HG03196 (cell line): ENCODE measurements around the gene LYPD5.
A peak's percentile ranks its signal among the peaks of the same experiment; 100 is the strongest.
"Not testable (repeated sequence)": the region's sequence is repeated elsewhere in the genome, so short reads cannot be mapped to it uniquely, and the experiment has no call there.

Experiments
- ATAC-seq: cut with Tn5 transposase; IDR thresholded peaks from one replicate; pipeline ENCODE4 v1.9.1; 2021; ENCODE audit not compliant: unreplicated experiment

Gene LYPD5

DNA sequence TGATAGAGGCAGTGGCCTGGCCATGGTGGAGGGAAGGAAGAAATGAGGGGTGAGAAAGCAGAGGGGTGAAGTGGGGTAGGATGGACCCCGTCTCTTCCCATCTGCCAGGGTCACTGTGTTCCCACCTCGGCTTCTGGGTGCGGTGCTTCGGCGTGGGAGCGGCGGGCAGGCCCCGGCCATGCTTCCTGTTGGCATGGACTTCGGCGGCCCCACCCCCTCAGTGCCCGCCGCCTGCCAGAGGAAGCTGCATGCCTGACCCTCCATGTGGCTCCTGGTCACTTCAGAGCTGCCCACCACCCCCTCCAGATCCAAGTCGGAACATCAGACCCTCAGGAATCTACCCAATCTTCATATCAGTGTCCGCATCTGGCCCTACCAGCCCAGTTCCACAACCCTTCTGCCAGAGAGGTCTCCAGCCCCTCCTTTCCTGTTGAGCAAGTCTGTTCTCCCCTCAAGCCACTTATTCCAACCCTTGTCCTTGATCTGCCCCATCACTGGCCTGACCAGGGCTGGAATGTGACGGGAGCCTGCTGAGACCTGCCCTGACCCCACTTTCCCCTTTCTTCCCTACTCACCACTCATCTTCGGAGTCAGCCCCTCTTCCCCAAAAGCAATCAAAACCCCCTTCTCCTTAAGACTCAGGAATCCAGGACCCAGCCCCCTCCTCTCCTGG, 23.0 kb downstream of the LYPD5 start:
- ATAC-seq: no peak

DNA sequence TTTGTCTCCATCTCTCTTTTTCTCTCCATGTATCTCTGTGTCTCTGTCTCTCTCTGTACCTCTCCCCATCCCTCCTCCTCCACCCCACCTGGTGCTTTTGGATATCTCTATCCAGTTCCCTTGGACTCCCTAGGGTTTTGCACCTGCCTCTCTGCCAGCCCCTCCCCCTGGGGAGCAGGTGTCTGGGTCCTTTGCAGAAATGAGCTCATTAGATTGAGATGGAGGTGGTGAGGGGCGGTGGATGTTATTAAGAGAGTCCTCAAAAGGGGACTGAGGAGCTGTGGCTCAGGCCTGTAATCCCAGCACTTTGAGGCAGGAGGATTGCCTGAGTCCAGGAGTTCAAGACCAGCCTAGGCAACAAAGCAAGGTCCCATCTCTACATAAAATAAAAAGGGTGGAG, 23.6 kb downstream of the LYPD5 start:
- ATAC-seq: no peak

DNA sequence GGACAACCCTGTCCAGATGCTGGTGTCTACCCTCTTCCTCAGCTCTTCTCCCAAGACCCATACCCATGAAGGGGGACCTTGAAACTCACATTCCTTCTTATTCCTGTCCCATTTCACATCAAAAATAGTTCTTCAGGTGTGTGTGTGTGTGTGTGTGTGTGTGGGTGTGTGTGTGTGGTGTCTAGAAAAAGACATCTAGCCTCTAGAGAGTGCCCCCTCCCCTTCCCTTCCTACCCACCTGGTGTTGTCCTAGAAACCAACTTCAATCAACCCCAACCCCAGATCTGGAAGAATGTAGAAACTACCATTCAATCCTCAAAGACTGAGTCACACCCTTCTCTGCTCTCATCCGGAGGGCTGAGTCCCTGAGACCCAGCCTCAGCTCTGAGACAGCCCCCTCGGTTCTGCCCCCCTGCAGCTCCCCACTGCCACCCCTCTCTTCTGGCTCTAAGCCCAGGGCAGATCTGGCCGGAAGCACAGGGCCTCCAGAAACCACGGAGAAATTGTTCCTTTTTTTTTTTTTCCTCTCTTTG, 25.0 kb downstream of the LYPD5 start:
- no peak for ATAC-seq

DNA sequence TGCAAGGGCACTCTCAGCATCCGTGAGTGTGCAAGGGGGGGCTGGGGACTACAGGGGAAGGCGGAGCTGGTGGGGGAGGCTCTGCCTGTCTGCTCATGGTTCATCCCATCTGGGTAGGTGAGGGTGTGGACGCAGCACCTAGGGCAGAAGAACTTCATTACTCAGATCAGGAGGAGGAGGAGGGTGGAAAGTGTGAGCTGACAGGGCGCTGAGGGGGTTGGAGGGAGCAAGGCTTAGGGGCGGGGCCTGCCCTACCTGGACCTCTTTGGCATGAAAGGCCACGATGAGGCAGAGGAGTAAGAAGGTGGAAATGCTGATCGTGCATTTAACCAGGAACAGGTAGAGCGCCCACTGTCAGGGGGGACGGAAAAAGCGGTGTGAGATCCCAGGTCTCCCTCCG, 26.0 kb downstream of the LYPD5 start:
- ATAC-seq: no peak

DNA sequence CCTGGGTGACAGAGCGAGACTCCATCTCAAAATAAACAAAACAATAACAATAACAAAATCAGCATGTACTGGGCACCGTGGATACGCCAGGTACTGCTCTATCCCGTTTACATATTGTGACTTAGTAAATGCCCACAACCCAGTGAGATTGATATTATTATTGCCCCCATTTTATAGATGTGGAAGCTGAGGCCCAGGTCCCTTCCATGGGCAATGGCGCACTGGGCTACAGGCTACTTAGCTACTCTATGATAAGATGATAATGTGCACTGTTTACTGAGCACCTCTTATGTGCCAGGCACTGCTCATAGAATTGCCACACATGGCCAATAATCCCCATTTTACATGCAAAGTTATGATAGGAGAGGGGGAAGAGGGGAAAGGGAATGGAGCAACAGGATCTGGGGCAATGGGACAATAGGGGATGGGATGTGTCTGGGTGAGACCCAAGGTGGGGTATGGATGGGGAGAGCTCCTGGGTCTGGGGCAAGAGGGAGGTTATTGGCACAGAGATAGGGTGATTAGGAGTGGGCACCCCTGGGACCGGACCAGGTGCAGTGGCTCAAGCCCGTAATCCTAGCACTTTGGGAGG, 26.9 kb downstream of the LYPD5 start:
- ATAC-seq: no peak

DNA sequence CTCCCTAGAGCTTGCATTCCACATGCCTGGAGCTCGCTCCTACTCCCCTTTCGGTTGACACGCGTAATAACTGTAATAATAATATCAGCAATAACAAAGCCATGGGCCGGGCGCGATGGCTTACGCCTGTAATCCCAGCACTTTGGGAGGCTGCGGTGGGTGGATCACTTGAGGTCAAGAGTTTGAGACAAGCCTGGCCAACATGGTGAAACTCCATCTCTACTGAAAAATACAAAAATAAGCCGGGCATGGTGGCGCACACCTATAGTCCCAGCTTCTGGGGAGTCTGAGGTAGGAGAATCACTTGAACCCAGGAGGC, 27.3 kb downstream of the LYPD5 start:
- not testable (repeated sequence) for ATAC-seq

DNA sequence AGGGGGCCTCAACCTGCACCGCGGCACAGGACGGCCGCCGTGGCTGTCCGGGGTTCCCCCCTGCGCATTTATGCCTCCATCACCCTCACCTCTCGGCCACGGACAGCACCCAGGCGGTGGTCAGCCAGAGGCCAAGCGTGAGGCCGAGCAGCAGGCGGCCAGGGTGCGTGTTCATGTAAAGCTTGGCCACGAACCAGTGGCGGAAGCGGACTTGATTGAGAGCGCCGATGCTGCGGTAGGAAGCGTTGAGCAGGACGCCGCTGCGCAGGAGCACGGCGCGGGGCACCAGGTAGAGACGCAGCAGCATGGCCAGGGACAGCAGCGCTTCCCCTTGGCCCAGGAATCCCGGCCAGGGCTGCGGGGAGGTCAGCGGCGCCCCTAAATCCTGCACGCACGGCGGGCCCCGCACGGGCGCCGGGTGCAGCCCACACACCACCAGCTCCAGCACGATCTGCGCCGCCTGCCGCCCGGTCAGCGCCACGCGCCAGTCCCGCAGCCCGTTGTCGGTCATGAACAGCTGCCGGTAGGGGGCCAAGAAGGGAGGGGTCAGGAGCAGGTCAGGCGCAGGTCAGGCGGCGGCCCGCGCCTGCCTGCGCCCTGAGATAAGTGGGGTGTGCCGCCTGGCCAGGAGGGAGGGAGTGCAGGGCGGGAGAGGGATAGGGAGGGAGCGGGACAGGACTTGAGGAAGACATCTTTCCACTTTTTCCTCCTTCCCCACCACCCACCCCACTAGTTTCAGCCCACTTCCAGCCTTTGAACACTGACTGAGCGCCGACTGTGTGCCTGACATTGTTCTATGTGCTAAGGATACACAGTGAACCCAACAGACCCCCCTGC, 27.9 kb downstream of the LYPD5 start:
- no peak for ATAC-seq

DNA sequence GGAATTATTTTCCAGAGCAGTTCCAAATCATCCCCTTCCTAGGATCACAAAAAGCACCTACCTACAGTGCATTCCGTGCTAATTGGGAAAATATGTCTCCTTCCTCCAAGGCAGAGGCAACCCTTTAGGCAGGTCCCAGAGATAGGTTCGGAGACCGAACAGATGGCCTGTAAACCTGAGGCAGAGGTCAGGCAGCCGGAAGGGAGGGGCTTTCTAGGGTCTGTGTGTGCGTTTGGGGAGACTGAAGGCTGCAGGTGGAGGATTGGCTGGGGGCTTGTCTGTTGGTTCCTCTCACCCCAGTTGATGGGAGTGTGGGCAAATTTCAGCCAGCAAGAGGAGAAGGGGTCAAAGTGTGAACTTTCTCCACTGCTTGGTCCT, 28.5 kb downstream of the LYPD5 start:
- ATAC-seq: no peak

DNA sequence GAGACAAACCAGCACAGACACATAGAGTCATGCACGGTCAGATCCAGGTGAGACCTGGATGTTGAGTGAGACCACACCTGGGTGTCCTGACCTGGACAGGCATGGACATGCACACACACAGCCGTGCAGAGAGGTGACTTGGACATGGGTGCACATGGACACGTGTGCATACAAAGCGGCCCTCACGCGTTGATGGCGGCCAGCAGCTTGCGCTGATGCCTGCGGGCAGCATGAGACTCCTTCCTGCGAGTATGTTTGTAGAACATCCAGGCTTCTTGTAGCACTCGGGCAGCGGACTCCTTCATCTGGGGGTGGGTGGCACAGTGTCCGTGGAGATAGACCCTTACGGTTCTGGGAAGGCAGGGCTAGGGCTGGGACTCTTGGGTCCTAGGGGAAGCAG, 33.0 kb downstream of the LYPD5 start:
- ATAC-seq: no peak

DNA sequence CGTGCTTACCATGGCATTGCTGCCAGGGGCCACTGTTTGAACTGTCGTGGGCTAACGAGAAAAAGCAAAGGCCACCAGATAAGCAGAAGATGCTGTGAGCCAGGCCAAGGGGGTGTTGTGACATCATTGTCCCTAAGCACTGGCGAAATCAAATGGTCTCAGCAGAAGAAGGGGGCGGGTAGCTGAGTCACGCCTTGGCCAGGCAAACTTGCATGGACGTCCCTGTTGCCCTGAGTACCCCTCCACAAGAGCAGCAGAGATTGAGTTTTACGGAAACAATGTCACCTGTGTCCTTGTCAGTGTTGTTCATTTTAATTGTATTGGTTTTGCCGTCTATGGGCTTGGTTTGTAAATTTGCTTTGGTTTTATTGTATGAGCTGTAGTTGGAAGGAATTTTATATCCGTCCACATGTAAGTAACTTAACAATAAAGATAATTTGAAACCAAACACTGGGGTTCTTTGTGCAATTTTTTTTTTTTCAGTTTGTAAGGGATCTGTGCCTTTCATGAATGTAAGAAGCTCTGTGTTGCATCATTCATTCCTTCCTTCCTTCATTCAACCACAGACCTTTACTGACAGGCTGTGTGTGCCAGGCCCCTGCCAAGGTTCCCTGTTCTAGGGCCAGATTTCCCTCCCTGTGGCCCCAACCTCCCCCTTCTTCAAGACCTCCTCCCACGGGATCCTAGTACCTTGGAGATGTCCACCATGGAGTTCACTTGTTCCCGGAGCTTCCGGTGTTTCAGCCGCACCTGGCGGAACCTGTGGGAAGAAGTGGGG, 33.8 kb downstream of the LYPD5 start:
- ATAC-seq: no peak

DNA sequence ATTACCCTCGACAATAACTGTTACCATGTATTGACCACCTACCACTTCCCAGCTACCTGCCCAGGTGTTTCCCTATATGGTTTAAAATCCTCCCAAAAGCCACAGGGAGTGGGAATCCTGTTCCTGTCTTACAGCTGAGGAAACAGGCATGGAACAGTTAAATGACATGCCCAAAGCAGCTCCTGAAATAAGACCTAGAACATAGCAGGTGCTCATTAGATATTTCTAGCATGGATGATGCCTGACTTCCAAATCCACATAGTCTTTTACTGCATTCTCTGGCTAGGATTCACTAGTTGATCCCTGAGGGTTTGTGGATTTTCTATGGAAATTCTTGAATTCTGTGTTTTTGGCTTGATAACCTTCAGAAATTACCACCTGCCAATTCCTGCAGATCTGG, 34.4 kb downstream of the LYPD5 start:
- ATAC-seq: no peak

DNA sequence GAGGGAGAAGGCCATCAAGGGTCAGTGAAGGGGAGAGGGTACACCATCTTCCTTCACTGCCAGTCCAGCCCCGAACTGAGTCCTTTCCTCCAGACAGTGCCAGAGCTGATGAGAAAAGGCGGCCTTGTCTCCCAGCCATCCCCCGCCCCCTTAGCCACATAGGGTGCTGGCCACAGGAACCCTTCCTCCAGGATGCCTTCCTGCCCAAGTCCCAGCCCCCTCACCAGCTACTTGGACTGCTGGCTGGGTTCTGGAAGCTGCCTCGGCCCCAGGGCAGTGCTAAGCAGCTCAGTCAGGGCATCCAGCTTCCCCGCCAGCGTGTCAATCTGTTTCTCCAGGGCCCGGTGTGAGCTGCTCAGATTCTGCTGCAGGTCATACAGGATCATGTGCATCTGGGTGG, 34.9 kb downstream of the LYPD5 start:
- ATAC-seq: no peak

DNA sequence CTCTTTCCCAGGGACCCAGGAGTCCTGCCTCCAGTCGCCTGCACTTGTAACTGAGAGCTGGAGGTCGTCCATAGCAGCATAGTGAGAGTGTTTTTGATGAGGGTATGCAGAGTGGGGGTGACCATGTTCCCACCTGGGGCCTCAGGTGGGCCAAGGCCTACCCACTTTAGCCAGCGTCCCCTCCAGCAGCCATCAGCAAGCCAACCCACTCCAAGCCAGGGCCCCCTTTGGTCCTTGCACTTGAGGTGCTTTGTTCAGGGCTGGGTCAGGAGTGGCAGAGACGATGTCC, 35.5 kb downstream of the LYPD5 start:
- ATAC-seq: no peak

DNA sequence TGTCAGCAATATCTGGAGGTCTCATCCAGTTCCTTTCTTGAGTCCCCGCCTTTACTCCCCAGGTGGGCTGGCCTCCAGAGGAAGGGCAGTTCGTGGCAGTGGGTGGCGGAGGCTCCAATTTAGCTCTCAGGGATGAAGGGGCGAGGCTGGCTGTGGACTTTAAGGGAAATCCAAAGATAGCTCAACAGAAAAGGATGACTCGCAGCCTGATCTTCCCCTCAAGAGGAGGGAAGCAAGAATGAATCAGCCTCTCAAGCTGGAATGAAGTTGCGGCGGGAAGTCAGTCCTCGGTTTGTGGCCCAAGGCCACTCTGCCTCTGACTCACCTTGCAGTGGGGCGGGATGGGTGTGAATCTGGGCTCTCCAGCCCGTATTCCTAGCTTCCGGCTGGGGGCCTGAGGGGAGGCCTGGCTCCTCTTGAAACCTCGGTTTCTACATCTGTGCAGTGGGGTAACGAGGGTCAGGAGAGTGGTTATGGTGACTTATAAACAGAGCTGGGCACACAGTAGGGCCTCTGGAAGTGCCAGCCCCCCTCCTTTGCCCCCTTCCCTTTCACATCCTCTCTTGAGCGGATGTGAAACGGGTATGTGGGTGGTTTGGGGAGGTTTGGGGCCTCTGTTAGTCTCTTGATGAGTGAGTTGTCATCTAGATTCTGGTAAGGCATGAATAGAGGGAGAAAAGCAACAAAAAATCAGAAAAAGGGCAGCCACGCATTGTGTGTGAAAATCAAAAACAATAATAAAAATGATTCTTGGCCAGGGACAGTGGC, 37.0 kb downstream of the LYPD5 start:
- ATAC-seq: peak; percentile 69

DNA sequence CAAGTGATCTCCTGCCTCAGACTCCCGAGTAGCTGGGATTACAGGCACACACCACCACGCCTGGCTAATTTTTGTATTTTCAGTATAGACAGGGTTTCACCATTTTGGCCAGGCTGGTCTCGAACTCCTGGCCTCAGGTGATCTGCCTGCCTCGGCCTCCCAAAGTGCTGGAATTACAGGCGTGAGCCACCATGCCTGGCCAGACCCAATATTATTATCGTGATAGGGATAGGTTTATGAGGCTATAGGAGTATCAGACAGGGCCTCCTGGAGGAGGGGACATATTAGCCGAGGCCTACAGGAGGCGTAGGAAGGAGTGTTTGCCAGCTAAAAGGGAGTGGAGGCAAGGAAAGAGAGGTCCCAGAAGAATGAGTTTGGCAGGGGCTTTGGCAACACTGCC, 37.6 kb downstream of the LYPD5 start:
- not testable (repeated sequence) for ATAC-seq

DNA sequence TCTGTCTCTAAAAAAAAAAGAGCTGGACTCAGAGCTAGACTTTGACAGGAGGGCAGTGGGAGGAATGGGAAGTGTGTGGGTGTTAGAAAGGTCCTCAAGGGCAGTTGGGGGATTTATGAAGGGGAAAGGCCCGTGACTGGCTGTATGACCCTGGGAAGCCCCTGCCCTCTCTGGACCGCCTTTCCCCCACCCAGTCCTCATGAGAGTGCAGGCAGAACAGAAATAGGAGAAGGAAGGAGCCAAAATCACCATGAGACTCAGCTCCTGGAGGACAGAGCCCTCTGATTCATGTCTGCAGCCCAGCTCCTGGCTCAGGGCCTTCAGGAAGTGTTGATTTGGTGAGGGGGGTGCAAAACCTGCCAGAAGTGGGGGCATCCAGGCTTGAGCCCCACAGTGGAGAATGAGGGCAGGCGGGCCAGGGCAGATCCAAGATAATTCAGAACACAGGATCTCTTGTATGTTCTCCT, 38.7 kb downstream of the LYPD5 start:
- ATAC-seq: no peak

DNA sequence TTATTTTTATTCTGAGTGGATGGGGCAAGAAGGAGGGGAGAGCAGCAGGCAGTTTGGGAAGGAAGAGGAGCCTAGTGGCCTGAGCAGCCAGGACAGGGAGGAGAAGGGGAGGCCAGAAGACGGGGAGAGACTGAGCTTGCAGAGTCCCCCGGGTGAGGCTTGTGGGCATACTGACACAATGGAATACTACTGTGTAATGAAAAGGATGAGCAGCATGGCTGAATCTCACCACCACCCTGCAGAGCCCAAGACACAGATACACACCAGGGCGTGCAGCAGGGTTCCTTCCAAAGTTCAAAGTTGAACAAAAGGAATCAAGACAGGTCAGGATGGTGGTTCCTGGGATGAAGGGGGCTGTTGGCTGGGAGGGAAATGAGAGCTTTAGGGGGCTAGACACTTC, 39.4 kb downstream of the LYPD5 start:
- ATAC-seq: no peak

DNA sequence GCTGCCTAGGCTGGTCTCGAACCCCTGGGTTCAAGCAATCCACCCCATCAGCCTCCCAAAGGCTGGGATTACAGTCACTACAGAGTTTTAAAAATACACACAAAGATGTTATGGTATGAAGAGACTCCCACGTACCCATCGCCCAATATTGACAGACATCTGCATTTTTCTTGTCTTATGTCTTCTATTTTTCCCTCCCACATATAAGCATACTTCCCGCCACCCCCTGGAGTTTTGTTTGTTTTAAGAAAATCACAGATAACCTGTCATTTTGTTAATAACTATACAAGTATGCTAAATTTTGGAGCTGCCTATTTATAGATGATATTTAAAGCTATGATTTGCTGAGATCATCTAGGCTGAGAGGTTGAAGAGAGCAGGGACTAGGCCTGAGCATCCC, 41.3 kb downstream of the LYPD5 start:
- no peak for ATAC-seq

DNA sequence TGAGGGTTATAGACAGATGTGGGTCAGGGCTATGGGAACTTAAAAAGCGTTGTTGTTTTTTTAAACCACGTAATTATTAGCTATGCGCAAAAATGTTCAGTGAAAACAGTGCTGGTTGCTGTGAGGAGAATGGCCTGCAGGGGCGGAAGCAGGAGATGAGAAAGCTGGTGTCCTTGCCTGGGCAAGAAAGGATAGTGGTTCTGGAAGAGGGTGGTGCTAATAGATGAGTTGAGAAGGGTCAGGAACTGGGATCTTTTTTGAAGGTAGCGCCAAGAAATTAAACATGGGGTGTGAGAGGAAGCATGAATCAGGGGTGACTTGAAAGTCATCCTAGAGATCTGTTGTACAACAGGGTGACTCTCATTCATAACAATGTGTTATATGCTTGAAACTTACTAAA, 42.7 kb downstream of the LYPD5 start:
- no peak for ATAC-seq

DNA sequence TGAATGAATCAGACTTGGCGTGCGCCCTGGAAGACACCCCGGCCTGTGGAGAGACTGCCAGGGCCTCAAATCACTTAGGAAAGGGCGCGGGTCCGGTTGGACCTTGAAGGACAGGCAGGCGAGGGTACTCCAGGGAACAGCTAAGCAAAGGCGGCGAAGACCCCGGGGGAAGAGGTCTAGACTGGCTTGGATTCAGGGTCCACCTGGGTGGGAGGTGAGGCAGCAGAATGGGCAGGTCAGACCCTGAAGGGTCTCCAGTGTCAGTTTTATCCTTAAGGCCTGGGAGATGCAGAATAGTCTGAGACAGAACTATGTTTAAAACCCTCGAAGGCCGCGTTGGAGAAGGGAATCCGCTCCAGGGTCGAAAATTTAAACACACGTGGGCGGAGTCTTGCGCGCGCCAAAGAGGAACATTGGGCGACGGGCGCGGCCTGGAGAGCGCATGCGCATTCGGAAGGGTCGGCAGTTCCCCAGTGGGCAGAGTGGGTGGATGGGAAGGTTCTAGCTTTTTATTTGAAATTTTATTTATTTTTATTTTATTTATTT, 46.9 kb downstream of the LYPD5 start:
- peak; percentile 14 for ATAC-seq
